ENCODE measurements around the gene FGD6.
"Not testable (repeated sequence)": the region's sequence is repeated elsewhere in the genome, so short reads cannot be mapped to it uniquely, and the experiment has no call there.

Gene FGD6

DNA sequence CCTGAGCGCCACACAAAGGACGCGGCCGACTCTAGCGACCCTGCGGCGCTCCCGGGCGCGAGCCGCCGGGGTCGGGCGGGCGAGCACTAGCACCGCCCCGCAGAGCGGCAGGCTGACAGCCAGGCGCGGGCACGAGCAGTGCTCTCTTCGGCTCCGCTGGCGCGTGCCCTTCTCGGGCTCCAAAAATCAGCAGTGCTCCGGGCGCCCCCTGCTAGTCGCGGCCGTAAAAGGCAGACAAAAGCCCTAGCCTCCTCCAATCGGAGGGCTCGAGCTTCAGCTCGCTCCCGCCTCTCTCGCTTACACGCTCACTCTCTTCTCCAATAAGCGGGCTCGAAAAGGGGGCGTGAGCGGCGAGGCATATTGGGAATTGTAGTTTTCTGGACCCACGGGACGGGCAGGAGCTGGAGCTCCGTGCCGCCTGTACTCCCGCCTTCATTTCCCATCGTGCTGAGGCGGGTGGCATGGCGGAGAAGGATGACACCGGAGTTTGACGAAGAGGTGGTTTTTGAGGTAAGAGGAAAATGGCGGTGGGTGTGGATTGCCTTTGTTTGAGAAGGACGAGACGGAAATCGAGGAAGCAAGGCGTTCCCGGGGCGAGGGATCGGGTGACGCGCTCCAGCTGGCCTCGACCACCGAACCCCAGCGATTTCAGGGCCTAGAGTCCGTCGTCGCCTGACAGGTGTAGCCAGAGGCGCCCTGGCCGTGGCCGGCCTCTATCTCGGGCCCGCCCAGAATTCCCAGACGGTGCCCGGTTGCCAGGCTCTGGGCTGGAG, at the start of gene FGD6, which contains the start of gene VEZT:
TSS of gene FGD6 (minus strand) at position 91 of the 773 bp plus-strand sequence. CDS start 227 bp downstream, outside the sequence.
TSS of gene VEZT (plus strand) at position 431 of the 773 bp plus-strand sequence. CDS start at position 475, 44 bp downstream.
- DNase-seq, result peak; percentile 95

DNA sequence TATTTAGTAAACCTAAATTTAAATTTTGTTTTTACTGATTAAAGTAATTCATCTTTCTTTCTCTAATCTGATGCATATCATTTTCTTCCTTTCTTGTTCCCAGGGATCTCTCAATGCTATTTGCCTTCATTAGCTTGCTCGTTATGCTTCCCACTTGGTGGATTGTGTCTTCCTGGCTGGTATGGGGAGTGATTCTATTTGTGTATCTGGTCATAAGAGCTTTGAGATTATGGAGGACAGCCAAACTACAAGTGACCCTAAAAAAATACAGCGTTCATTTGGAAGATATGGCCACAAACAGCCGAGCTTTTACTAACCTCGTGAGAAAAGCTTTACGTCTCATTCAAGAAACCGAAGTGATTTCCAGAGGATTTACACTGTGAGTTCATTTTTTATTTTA, 49.0 kb upstream of the FGD6 start:
- no peak for DNase-seq

- no peak for DNase-seq
Measured at GRCh38 chr12:95265765-95266164, 48.5 kb upstream of the FGD6 start.

DNA sequence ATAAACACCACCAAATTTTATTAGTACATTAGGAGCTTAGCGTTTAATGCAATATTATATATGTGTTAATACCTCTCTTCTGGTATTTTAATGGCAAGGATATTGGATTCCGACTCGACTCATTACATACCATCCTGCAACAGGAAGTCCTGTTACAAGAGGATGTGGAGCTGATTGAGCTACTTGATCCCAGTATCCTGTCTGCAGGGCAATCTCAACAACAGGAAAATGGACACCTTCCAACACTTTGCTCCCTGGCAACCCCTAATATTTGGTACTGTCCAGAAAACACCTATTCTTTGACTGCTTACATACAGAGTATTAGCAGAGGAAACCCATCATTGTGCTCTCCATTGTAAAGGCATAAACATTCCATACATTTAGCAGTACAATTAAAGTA, 45.5 kb upstream of the FGD6 start:
- no peak for DNase-seq

- no peak for DNase-seq
Measured at GRCh38 chr12:95261109-95261508, 43.8 kb upstream of the FGD6 start.

GRCh38 chr12:95259368-95259767, 42.1 kb upstream of the FGD6 start:
- DNase-seq, result no peak

GRCh38 chr12:95258803-95259202, 41.5 kb upstream of the FGD6 start:
- no peak for DNase-seq

DNA sequence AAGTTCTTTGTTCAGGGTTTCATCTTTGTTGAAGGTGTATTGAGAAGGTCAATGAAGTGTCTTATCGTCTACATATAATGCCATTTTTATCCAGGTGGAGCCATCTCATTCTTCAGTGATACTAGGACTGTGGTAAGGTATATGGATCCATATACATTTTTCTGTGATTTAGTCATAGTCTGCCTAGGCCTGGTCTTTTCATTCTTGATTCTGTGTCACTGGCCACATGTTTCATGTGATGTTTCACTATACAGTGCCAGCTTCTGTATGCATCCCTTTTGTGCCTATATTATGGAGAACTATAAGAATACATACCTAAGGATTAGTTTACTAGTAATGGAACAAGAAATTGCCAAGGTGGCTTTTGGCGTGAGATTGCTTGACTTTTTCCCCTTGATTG, 40.9 kb upstream of the FGD6 start:
- no peak for DNase-seq

- DNase-seq, result no peak
Measured at GRCh38 chr12:95257541-95257940, 40.3 kb upstream of the FGD6 start.

- no peak for DNase-seq
Measured at GRCh38 chr12:95253386-95253785, 36.1 kb upstream of the FGD6 start.

GRCh38 chr12:95248604-95249360, 31.5 kb upstream of the FGD6 start:
- no peak for DNase-seq

GRCh38 chr12:95248095-95248494, 30.8 kb upstream of the FGD6 start:
- no peak for DNase-seq

DNA sequence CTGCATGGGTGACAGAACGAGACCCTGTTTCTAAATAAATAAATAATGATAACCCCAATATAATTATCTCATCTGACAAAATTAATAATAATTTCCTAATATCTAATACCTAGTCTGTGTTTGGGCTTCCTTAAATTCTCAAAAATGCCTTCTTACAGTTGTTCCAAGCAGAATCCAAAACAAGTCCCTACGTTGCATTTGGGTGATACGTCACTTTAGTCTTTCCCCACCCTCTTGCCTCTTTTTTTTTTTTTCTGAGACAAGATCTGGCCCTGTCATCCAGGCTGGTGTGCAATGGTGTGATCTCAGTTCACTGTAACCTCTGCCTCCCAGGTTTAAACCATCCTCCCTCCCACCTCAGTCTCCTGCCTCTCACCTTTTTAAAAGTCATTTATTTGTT, 27.1 kb upstream of the FGD6 start:
- DNase-seq, result no peak

- DNase-seq, result no peak
Measured at GRCh38 chr12:95243497-95244183, 26.4 kb upstream of the FGD6 start.

GRCh38 chr12:95241761-95242506, 24.7 kb upstream of the FGD6 start:
- no peak for DNase-seq

- DNase-seq, result not testable (repeated sequence)
Measured at GRCh38 chr12:95241138-95241537, 23.9 kb upstream of the FGD6 start.

DNA sequence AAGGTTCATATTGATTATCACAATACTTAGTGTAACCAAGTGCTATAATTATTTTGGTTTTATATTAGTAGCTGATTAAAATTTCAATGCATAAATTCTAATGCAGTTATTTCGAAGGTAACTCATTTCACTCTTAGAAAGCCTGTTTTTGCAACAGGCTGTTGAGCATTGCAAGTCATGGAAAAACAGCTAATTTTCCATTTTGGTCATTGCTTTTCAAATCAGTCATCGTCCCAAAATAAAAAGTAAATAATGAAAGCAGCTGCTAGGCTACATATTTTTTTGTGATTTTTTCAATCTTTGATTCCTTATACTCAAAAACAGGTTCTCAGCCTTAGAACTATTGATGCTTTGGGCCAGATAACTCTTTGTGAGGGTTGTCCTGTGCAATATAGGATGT, 23.3 kb upstream of the FGD6 start:
- no peak for DNase-seq

- not testable (repeated sequence) for DNase-seq
Measured at GRCh38 chr12:95239835-95240234, 22.6 kb upstream of the FGD6 start.

DNA sequence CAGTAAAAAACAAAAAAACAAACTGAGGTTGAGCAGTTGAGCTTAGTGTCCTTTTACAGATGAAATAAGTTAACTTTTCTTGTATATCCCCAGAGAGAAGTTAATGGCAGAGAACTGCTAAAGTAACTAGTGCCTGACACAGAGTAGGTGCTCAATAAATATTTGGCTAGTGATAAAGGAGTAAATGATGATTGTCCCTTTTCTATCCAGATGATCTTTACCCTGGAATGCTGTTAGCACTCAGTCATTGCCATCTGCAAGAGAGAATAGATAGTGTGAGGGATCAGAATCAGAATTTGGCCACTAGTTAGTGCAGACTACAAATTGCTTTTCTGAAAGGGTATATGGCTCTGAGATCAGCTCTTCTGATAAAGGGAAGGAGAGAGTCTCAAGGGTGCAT, 21.9 kb upstream of the FGD6 start:
- DNase-seq, result no peak

DNA sequence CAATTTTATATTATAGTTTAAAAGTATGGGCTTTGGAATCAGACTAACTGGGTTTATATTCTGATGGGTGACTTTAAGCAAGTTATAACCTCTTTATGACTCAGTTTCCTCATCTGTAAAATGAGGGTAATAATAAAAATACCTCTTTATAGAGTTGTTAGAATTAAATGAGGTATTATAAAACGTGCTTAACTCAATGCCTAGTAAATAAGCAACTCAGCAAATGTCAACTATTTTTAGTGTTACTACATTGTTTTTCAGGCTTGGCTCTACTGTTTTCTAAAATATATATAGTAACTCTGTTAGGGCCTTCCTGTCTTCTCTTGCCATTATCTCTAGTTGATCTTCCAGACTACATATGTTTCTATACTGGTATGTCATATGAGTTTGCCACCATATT, 20.9 kb upstream of the FGD6 start:
- DNase-seq, result no peak

GRCh38 chr12:95237315-95237714, 20.0 kb upstream of the FGD6 start:
- no peak for DNase-seq

DNA sequence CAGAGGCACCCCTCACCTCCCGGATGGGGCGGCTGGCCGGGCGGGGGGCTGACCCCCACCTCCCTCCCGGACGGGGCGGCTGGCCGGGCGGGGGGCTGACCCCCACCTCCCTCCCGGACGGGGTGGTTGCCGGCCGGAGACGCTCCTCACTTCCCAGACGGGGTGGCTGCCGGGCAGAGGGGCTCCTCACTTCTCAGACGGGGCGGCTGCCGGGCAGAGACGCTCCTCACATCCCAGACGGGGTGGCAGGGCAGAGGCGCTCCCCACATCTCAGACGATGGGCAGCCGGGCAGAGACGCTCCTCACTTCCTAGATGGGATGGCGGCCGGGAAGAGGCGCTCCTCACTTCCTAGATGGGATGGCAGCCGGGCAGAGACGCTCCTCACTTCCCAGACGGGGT, 18.4 kb upstream of the FGD6 start:
- DNase-seq, result not testable (repeated sequence)

DNA sequence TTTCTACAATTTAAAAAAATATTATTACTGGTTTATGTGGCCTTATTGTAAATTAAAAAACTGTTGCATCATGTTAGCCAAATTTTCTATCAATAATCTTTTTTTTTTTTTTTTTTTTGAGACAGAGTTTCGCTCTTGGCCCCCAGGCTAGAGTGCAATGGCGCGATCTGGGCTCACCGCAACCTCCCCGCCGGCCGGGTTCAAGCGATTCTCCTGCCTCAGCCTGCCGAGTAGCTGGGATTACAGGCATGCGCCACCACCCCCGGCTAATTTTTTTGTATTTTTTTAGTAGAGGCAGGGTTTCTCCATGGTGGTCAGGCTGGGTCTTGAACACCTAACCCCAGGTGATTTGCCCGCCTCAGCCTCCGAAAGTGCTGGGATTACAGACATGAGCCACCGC, 16.9 kb upstream of the FGD6 start:
- not testable (repeated sequence) for DNase-seq

All from activated CD8-positive, alpha-beta memory T cell treated with anti-CD3 and anti-CD28 coated beads, Interleukin-2, amount 50 U/mL, for 48 hours (primary cell).